HG03342 (cell line): ENCODE data around the gene AKNA.

Experiments
- ATAC-seq: cut with Tn5 transposase; IDR thresholded peaks from one replicate; pipeline ENCODE4 v1.9.1; 2021; ENCODE audit warnings: mild to moderate bottlenecking, moderate library complexity; ENCODE audit not compliant: unreplicated experiment

The AKNA gene, protein sequence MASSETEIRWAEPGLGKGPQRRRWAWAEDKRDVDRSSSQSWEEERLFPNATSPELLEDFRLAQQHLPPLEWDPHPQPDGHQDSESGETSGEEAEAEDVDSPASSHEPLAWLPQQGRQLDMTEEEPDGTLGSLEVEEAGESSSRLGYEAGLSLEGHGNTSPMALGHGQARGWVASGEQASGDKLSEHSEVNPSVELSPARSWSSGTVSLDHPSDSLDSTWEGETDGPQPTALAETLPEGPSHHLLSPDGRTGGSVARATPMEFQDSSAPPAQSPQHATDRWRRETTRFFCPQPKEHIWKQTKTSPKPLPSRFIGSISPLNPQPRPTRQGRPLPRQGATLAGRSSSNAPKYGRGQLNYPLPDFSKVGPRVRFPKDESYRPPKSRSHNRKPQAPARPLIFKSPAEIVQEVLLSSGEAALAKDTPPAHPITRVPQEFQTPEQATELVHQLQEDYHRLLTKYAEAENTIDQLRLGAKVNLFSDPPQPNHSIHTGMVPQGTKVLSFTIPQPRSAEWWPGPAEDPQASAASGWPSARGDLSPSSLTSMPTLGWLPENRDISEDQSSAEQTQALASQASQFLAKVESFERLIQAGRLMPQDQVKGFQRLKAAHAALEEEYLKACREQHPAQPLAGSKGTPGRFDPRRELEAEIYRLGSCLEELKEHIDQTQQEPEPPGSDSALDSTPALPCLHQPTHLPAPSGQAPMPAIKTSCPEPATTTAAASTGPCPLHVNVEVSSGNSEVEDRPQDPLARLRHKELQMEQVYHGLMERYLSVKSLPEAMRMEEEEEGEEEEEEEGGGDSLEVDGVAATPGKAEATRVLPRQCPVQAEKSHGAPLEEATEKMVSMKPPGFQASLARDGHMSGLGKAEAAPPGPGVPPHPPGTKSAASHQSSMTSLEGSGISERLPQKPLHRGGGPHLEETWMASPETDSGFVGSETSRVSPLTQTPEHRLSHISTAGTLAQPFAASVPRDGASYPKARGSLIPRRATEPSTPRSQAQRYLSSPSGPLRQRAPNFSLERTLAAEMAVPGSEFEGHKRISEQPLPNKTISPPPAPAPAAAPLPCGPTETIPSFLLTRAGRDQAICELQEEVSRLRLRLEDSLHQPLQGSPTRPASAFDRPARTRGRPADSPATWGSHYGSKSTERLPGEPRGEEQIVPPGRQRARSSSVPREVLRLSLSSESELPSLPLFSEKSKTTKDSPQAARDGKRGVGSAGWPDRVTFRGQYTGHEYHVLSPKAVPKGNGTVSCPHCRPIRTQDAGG (N-terminal part only)

GRCh38 chr9:114387680-114388356 is at the start of gene AKNA:
Gene AKNA (minus strand): TSS chr9:114387982. CDS start chr9:114381333, 6,649 bp downstream.
- ATAC-seq: peak; percentile 29

DNA sequence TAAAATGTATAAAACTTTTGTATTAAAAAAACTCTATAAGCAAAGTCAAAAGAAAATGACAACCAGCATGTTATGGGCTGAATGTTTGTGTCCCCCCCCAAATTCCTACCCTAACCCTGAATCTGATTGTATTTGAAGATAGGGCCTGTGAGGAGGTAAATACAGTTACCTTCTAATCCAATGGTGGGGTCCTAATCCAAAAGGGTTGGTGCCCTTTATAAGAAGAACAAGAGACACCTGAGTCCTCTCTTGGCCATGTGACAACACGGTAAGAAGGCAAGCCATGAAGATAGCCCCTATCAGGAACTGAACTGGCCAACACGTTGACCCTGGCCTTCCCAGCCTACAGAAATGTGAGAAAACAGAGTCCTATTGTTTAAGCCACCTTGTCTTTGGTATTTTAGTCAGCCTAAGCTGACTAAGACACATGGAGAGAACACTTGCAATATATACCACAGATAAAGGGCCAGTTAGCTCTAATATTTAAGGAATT is 49.7 kb upstream of the AKNA start:
- ATAC-seq: no peak

GRCh38 chr9:114434878-114435311 is 47.1 kb upstream of the AKNA start:
- no peak for ATAC-seq

DNA sequence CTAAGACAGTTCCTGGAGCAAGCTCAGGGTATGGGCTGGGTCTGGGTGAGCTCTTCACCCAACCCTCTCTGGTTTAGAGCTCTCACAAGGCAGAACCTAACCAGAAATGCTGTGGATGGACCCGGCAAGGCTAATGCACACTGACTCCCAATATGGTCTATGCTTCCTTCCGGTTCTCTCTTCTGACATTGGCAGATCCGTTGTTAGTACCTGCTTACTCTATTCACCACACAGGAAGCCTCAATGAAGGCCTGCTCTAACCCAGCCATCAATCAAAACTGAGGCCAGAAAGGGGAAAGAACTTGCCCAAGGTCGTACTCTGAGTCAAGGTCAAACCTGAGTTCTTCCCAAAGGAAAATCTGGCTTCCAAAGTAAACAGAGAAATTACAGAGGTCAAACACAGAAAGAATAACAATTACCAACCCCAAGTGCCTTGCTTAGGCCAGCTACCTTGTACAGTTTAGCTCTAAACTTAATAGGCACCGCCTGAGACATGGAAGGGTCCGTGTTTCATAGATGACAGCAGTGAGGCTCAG is 46.0 kb upstream of the AKNA start:
- ATAC-seq: peak; percentile 57

- ATAC-seq: no peak
Observed at GRCh38 chr9:114433086-114433485, 45.3 kb upstream of the AKNA start.

- no peak for ATAC-seq
Observed at GRCh38 chr9:114432323-114433067, 44.7 kb upstream of the AKNA start.

GRCh38 chr9:114431770-114432169 is 44.0 kb upstream of the AKNA start:
- no peak for ATAC-seq

DNA sequence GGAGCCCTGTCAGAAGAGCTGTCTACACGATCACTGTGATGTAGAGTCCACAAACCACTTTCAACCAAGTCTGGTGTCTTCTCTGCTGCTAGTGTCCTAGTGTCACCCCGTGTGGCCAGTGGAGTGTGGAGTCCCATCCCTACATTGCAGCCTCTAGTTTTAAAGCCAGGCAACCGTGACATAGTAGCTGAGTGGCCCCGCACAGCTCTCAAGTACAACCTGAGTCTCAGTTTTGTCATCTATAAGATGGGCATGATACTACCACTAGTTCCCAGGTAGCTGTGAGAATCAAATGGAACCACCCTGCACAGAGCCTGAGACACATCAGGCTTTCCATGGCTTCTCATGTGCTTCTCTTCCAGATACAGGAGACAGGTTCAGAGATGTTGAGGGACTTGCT is 43.2 kb upstream of the AKNA start:
- ATAC-seq: no peak

GRCh38 chr9:114430457-114430856 is 42.7 kb upstream of the AKNA start:
- no peak for ATAC-seq

DNA sequence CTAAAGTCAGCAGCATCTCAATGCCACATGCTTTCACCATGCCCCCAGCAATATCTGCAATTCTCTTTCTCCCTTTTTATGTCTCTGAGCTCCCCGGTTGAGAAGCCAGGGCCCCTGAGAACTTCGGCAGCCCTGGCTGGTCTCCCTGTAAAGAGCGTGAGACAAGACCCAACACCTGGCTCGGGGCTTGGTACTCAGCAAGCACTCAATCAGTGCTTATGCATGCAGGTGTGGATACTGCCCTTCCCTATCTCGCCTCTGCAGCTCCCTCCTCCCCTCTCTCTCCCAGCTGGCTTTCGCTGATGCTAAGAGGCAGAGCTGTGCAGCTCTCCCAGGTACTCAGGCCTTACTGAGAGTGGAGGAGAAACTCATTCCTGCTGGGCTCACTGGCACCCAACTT is 41.7 kb upstream of the AKNA start:
- ATAC-seq: no peak

GRCh38 chr9:114428466-114428865 is 40.7 kb upstream of the AKNA start:
- ATAC-seq: no peak

GRCh38 chr9:114427644-114428043 is 39.9 kb upstream of the AKNA start:
- no peak for ATAC-seq

GRCh38 chr9:114426046-114426948 is 38.5 kb upstream of the AKNA start:
- ATAC-seq: no peak

- ATAC-seq: no peak
Observed at GRCh38 chr9:114425126-114425525, 37.3 kb upstream of the AKNA start.

DNA sequence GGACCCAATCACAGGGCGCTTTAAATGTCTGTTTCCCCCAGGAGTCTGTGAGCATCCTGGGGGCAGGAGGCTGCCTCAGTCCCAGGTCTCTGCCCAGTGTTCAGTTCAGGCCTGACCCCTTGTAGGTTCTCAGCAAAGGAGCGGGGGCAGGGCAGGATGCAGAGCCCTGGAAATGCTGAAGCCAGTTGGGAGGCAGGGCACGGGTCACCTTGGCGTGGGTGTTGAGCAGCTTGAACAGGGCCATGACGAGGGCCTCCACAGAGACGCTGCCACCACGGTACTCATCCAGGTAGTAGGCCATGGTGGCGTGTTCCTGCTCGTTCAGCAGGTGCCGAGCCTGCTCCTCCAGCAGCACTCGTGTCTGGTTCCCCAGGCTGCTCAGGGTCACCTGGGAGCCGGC is 36.3 kb upstream of the AKNA start:
- no peak for ATAC-seq

DNA sequence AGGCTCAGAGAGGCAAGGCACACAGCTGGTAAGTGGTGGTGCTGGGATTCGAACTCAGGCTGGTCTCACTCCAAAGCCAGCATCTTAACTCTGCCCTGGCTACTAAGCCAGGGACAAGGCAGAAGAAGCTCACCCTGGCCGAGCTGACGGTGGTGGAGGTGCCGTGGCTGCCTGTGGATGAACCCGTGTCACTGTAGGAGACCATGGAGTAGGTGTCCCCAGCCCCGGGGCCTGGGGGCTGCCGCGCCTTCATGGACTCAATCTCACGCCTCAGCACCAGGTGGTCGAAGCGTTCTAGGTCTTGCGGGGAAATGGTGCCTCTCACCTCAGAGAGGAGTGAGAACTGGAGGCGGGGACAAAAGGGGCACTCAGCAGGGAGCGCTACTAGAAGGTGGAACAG is 35.4 kb upstream of the AKNA start:
- no peak for ATAC-seq

- ATAC-seq: no peak
Observed at GRCh38 chr9:114421147-114421546, 33.4 kb upstream of the AKNA start.

DNA sequence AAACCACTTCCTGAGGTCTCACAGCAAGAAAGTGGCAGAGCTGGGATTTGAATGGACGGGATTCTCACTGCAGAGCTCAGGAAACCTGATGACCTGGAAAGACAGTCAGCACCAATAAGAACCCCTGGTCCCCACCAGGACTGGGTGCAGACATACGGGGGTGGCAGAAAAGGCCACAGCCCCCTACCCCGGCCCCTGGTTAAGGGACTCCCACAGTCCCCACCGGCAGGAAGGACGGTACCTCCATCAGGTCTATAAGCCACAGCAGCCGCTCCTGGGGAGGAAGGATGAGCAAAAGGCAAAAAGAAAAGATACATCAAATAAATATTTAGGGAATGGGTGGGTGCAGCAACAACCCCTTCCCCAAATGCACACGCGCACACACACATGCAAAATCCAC is 32.0 kb upstream of the AKNA start:
- no peak for ATAC-seq
